Measurements from ENCODE around the gene COASY. TPM values are rescaled to one million over a fixed set of nuclear protein-coding genes. Genes with fewer than 3 reads are reported as not detected.
"Not testable (repeated sequence)": the region's sequence is repeated elsewhere in the genome, so short reads cannot be mapped to it uniquely, and the experiment has no call there.

The COASY gene
- polyA plus RNA-seq, 1 donor = 55.4 TPM

GRCh38 chr17:42609814-42610801, 48.2 kb downstream of the COASY start:
- not testable (repeated sequence) for DNase-seq

- DNase-seq = no peak
Measured at GRCh38 chr17:42612013-42612412, 50.1 kb downstream of the COASY start.

GRCh38 chr17:42613699-42614295, 51.8 kb downstream of the COASY start:
- no peak for DNase-seq

Other genes with a start within 250 kb of the COASY start
- 65.2 TPM for gene STAT3, start 173.7 kb upstream of the COASY start, polyA plus RNA-seq (ENCODE audit: insufficient read length)
- 47.4 TPM for gene CAVIN1, start 138.9 kb upstream of the COASY start, polyA plus RNA-seq (ENCODE audit: insufficient read length)
- 71.1 TPM for gene ATP6V0A1, start 103.3 kb upstream of the COASY start, polyA plus RNA-seq (ENCODE audit: insufficient read length)
- gene NAGLU, start 25.9 kb upstream of the COASY start, polyA plus RNA-seq (ENCODE audit: insufficient read length) = 14.1 TPM
- 4.7 TPM for gene HSD17B1, start 9.2 kb upstream of the COASY start, polyA plus RNA-seq (ENCODE audit: insufficient read length)
- 35.7 TPM for gene MLX, start 5.0 kb downstream of the COASY start, polyA plus RNA-seq (ENCODE audit: insufficient read length)
- gene PSMC3IP, start 15.6 kb downstream of the COASY start, polyA plus RNA-seq (ENCODE audit: insufficient read length) = 25.0 TPM
- 60.6 TPM for gene RETREG3, start 47.2 kb downstream of the COASY start, polyA plus RNA-seq (ENCODE audit: insufficient read length)
- 57.4 TPM for gene TUBG1, start 47.5 kb downstream of the COASY start, polyA plus RNA-seq (ENCODE audit: insufficient read length)
- 37.2 TPM for gene TUBG2, start 97.1 kb downstream of the COASY start, polyA plus RNA-seq (ENCODE audit: insufficient read length)
- 16.2 TPM for gene PLEKHH3, start 114.8 kb downstream of the COASY start, polyA plus RNA-seq (ENCODE audit: insufficient read length)
- 1.3 TPM for gene CCR10, start 119.7 kb downstream of the COASY start, polyA plus RNA-seq (ENCODE audit: insufficient read length)
- 8.8 TPM for gene CNTNAP1, start 120.4 kb downstream of the COASY start, polyA plus RNA-seq (ENCODE audit: insufficient read length)
- gene EZH1, start 182.9 kb downstream of the COASY start, polyA plus RNA-seq (ENCODE audit: insufficient read length) = 58.7 TPM
- 70.0 TPM for gene RAMP2, start 199.1 kb downstream of the COASY start, polyA plus RNA-seq (ENCODE audit: insufficient read length)
- gene VPS25, start 211.3 kb downstream of the COASY start, polyA plus RNA-seq (ENCODE audit: insufficient read length) = 78.2 TPM
- gene WNK4, start 218.5 kb downstream of the COASY start, polyA plus RNA-seq (ENCODE audit: insufficient read length) = 10.1 TPM
- 144 TPM for gene COA3, start 236.6 kb downstream of the COASY start, polyA plus RNA-seq (ENCODE audit: insufficient read length)
- 3.4 TPM for gene CNTD1, start 236.7 kb downstream of the COASY start, polyA plus RNA-seq (ENCODE audit: insufficient read length)